ENCODE measurements around the gene SORCS3.

DNA sequence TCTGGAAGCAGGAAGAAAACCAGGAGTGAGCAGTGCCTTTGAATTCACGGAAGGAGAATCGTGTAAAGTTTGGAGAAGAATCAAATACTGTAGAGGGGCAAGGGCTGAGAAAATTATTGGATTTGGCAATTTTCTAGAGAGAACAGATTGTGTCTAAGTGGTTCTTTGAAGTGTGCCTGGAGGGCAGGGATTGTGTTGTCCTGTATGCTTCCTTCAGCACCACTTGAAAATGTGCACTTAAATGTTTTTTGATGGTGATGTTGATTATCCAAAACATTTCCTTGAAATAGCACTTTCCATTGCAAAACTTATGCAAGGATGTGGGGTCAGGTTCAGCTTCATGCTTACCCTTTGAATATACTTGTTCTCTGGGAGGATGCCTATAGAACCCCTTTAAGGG lies 360.2 kb downstream of the SORCS3 start:
- TF ChIP-seq, protein P1, sequence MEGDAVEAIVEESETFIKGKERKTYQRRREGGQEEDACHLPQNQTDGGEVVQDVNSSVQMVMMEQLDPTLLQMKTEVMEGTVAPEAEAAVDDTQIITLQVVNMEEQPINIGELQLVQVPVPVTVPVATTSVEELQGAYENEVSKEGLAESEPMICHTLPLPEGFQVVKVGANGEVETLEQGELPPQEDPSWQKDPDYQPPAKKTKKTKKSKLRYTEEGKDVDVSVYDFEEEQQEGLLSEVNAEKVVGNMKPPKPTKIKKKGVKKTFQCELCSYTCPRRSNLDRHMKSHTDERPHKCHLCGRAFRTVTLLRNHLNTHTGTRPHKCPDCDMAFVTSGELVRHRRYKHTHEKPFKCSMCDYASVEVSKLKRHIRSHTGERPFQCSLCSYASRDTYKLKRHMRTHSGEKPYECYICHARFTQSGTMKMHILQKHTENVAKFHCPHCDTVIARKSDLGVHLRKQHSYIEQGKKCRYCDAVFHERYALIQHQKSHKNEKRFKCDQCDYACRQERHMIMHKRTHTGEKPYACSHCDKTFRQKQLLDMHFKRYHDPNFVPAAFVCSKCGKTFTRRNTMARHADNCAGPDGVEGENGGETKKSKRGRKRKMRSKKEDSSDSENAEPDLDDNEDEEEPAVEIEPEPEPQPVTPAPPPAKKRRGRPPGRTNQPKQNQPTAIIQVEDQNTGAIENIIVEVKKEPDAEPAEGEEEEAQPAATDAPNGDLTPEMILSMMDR (IDR thresholded peaks at IDR 0.05) = no peak
- no peak for TF ChIP-seq POLR2A (IDR thresholded peaks at IDR 0.05)

Data from esophagus squamous epithelium (tissue), 4 donors.